Fibroblast of lung (primary cell): ENCODE data around the gene ALDOA.

ENCODE experiments used
- EZH2 ChIP-seq: IDR thresholded peaks from 2 replicates; pipeline ENCODE4 v1.5.1; 2012; ENCODE audit warnings: low read length, control low read depth, mild to moderate bottlenecking; ENCODE audit errors: missing control alignments
- TF ChIP-seq, protein P1 (sequence below), 2 donors: IDR thresholded peaks in 1 of 2; conservative IDR thresholded peaks in 1 of 2; 1 replicate in 1 of 2; 2 replicates in 1 of 2; pipeline ENCODE4 v1.5.1; 2011 to 2012; ENCODE audit warnings: low read length in 2 of 2, control low read depth in 1 of 2, inconsistent platforms in 1 of 2, low read depth in 1 of 2, mild to moderate bottlenecking in 1 of 2

- no peak for TF ChIP-seq EZH2
- TF ChIP-seq, protein P1, sequence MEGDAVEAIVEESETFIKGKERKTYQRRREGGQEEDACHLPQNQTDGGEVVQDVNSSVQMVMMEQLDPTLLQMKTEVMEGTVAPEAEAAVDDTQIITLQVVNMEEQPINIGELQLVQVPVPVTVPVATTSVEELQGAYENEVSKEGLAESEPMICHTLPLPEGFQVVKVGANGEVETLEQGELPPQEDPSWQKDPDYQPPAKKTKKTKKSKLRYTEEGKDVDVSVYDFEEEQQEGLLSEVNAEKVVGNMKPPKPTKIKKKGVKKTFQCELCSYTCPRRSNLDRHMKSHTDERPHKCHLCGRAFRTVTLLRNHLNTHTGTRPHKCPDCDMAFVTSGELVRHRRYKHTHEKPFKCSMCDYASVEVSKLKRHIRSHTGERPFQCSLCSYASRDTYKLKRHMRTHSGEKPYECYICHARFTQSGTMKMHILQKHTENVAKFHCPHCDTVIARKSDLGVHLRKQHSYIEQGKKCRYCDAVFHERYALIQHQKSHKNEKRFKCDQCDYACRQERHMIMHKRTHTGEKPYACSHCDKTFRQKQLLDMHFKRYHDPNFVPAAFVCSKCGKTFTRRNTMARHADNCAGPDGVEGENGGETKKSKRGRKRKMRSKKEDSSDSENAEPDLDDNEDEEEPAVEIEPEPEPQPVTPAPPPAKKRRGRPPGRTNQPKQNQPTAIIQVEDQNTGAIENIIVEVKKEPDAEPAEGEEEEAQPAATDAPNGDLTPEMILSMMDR (conservative IDR thresholded peaks at IDR 0.05 in 1 of 2, IDR thresholded peaks at IDR 0.05 in 1 of 2; ENCODE audit: low read depth in 1 of 2, low read length in 2 of 2): no peak
Measured at GRCh38 chr16:30016555-30017276, 48.8 kb upstream of the ALDOA start.
